Mucosa of descending colon (tissue), 3 donors: ENCODE measurements around the gene SH2D3A. TPM values are rescaled to one million over a fixed set of nuclear protein-coding genes. Genes with fewer than 3 reads are reported as not detected.
A peak's percentile ranks its signal among the peaks of the same experiment; 100 is the strongest.

Experiments used
- ATAC-seq: fragments of 200-7000 bp; cut with Tn5 transposase; one replicate; pipeline ENCODE4 v1.9.1; 2020; ENCODE audit warnings: mild to moderate bottlenecking, moderate library complexity
- DNase-seq, 3 donors: peaks; one replicate each; pipeline ENCODE4 v3.0.0-alpha.2; 2020
- H3K36me3 ChIP-seq: fragments of 200-600 bp; one replicate; pipeline ENCODE4 v1.8.0; 2021; ENCODE audit warnings: low read depth, mild to moderate bottlenecking
- H3K4me1 ChIP-seq: fragments of 200-600 bp; one replicate; pipeline ENCODE4 v1.8.0; 2021; ENCODE audit warnings: low read depth, mild to moderate bottlenecking
- H3K4me3 ChIP-seq: fragments of 200-600 bp; one replicate; pipeline ENCODE4 v1.8.0; 2021; ENCODE audit warnings: mild to moderate bottlenecking
- H3K9me3 ChIP-seq: fragments of 200-600 bp; one replicate; pipeline ENCODE4 v1.8.0; 2021; ENCODE audit warnings: mild to moderate bottlenecking
- intact Hi-C, 2 donors: fragments of 100-400 bp; cut with DNase I in 1 of 2; cut with micrococcal nuclease in 1 of 2; formaldehyde crosslinking; loops; one replicate each; pipeline versions ENCODE4 v1.11.0 to v1.11.1; 2022; cut with DNase I, micrococcal nuclease
- total RNA-seq, 3 donors: library from RNA; stranded (reverse); fragmentation: NEBNext Ultra II Directional in 2 of 3; extraction: Animal tissue kit (Norgen Biotek cat#: 25700) in 2 of 3; gene quantifications; one replicate each; pipeline versions ENCODE4 v1.2.1 to v1.2.4, GENCODE V29; 2021 to 2023
- TF ChIP-seq, protein P1 (sequence below): fragments of 200-600 bp; IDR thresholded peaks from one replicate; pipeline ENCODE4 v1.8.0; 2022; ENCODE audit warnings: antibody characterized with exemption, mild to moderate bottlenecking
- donor health status: DM: no; HTN: no; CAD: no; lungs with moderate emphysema.
- donor health status: DM: no; HTN: no; CAD: no.
- donor health status: DM: no; HTN: yes; CAD: no.

SH2D3A gene
- total RNA-seq, 3 donors from 2014 or later: 26.4 to 80.5 (median 40.5) TPM

DNA sequence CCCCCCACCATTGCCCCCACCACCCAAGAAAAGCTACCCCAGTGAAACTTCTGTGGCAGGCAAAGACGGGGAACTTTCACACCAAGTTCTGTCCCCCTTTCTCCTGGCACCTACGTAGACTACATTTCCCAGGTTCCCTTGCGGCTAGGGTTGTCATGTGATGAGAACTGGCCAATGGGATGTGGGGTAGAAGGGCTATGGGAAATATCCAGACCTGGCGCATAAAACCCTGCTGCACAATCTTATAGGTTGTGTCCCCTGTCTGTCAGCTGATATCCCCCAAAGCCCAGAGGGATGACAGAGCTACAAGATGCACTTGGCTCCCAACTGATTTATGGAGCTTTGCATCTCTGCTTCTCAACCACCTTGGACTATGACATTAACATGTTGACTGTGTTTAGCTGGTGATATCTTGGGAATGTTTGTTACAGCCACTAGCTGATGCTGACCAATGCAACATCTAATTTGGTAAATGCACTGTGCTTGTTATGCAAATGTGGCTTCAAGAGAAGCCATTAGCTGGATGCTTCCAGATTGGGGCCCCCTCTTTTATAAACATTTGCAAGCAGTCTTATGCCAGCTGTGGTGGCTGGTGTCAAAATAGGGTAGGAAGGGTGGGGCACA, 6.1 kb downstream of the SH2D3A start:
- Histone ChIP-seq H3K4me3 (no peak overlapping the region), H3K36me3 (no peaks in the 10 kb centered on the region), H3K4me1 (no peaks in the 10 kb centered on the region), H3K9me3 (no peaks in the 10 kb centered on the region)
- intact Hi-C loops: no loop called here
- ATAC-seq: no peak
- DNase-seq: no peak
- TF ChIP-seq, protein P1, sequence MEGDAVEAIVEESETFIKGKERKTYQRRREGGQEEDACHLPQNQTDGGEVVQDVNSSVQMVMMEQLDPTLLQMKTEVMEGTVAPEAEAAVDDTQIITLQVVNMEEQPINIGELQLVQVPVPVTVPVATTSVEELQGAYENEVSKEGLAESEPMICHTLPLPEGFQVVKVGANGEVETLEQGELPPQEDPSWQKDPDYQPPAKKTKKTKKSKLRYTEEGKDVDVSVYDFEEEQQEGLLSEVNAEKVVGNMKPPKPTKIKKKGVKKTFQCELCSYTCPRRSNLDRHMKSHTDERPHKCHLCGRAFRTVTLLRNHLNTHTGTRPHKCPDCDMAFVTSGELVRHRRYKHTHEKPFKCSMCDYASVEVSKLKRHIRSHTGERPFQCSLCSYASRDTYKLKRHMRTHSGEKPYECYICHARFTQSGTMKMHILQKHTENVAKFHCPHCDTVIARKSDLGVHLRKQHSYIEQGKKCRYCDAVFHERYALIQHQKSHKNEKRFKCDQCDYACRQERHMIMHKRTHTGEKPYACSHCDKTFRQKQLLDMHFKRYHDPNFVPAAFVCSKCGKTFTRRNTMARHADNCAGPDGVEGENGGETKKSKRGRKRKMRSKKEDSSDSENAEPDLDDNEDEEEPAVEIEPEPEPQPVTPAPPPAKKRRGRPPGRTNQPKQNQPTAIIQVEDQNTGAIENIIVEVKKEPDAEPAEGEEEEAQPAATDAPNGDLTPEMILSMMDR: no peak

DNA sequence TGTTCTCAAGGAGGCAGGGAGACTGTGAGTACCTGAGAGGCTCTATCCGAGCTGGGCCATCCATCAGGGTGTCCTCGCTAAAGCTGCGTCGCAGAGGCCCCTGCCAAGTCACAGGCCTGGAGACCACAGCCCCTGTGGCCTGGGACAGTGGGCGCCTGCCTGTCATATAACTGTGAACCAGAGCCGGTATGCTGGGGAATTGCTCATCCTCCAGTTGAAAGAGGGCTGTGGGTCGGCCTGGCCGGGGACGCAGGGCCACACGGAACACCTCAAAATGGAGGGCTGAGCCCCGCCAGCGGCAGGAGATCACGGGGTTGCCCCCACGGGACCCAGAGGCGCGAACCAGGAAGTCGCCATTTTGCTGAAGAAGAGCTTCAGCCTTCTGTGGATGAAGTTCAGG, 6.6 kb downstream of the SH2D3A start:
- TF ChIP-seq, protein P1: no peak
- intact Hi-C loops: no loop called here

DNA sequence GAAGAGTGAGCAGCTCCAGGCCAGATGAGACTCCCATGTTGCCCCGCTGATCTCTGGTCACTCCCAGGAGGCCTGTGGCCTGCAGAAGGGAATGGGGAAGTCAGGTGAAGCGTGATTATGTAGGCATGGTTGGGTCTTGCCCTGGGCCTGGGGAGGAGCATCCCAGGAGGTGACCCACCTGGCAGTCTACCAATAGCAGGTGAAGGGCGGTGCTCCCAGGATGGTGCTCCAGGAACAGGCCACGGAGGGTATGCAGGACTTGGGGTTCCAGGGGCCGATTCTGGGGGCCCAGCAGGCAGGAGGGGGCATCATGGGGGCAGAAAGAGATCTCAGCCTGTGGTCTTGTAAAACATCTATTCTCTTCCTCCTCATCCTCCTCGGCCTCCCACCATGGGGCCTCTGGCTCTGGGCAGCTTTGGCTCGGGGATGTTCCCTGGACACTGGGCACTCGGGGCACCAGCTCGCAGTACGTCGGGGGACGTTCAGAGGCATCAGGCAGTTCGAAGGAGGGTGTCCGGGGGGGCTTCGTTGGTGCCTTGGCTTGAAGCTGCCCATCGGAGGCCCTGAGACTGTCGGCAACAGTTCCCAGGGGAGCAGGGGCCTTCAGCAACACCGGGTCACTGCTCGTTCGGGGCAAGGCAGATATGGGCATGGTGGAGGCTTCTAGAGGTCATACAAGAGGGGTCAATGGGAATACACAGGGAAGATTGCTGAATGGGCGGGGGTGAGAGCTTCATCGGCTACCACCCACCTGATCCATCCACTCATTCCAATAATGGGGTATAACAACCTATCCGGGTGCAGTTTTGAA, 12.4 kb downstream of the SH2D3A start:
- intact Hi-C loops: no loop called here
- Histone ChIP-seq H3K4me1 (peaks cover 21% of the 10 kb centered on the region), H3K36me3 (no peaks in the 10 kb centered on the region), H3K9me3 (no peaks in the 10 kb centered on the region), H3K4me3 (no peak overlapping the region)
- DNase-seq (peak in 1 of 3 donors; percentile 46), ATAC-seq (no peak)
- TF ChIP-seq, protein P1: no peak

More for the DNA sequence above, 6.6 kb downstream of the SH2D3A start:
- Histone ChIP-seq H3K36me3 (no peaks in the 10 kb centered on the region), H3K4me3 (no peak overlapping the region), H3K9me3 (no peaks in the 10 kb centered on the region), H3K4me1 (no peaks in the 10 kb centered on the region)
- DNase-seq (no peak), ATAC-seq (no peak)

DNA sequence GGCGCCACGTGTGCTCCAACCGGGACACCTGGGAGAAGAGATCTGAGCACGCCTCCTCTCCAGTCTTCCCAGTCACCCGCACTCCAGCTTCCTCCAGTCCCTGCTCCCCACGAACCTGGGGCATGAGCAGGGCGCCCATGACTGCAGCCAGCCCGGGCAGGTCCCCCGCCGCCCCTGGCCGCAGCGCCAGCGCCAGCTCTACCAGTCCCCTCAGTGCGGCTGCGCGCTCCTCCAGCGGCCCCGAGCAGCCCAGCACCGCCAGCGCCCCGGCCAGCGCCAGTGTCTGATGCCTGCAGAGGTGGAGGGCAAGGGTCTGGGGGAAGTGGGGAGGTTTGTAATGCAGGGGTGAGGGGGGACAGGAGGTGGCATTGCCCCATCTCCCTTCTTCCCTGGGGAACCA, 13.1 kb downstream of the SH2D3A start:
- intact Hi-C loops: no loop called here
- ATAC-seq: no peak
- H3K4me1 ChIP-seq: peaks cover 21% of the 10 kb centered on the region
- DNase-seq: peak in 2 of 3 donors; percentile 62 to 66
- TF ChIP-seq, protein P1: no peak
- no peak overlapping the region for H3K4me3 ChIP-seq
- H3K36me3 ChIP-seq: no peaks in the 10 kb centered on the region
- no peaks in the 10 kb centered on the region for H3K9me3 ChIP-seq

DNA sequence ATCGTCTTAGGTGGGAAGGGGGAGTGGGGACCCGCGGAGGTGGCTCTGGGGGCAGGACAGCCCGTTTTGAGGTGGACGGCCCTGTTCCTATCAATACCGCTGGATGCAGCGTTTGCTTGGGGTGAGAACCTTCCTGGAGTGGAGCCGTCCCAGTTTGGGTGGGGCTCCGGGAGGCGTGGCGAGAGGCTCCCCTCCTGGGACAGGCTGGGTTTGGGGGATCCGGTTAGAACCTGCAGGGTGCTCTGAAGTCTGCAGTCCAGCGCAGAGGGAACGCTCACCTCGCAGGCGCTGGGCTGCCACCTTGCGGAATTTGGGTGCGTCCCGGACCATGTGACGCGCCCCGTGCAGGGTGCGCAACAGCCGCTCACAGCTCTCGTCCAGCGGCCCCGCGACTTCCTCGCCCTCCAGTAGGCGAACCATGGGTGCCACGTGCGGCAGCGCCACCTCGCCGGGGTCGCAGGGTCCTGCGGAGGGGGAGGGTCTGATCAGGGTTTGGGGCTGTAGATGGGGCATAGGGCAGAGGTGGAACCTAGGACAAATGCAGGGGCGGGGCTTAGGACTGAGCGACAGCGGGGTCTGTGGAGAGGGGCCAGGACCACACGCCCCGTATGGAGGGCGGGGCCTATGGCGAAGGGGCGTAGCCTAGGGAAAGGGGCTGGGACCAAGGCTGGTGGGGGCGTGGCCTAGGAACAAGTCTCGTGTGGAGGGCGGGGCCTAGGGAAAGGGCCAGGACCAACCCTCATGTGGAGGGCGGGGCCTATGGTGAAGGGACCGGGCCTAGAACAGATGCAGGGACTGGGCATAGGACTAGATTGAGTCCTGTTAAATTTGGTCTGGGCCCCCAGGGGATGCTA, 13.8 kb downstream of the SH2D3A start:
- intact Hi-C loops: no loop called here
- no peaks in the 10 kb centered on the region for H3K36me3 ChIP-seq
- TF ChIP-seq, protein P1: peak; percentile 30
- ATAC-seq (peak; percentile 86), DNase-seq (peak; percentile 93 to 95 (median 94))
- H3K4me3 ChIP-seq: no peak overlapping the region
- H3K9me3 ChIP-seq: no peaks in the 10 kb centered on the region
- H3K4me1 ChIP-seq: peaks cover 21% of the 10 kb centered on the region
